CD14-positive monocyte (primary cell): ENCODE measurements around the gene PLXNA1. TPM values are rescaled to one million over a fixed set of nuclear protein-coding genes. Genes with fewer than 3 reads are reported as not detected.

Experiments used
- DNase-seq, 3 donors: peaks; one replicate each; pipeline ENCODE4 v3.0.0-alpha.2; 2011 to 2022
- H2AFZ ChIP-seq: 2 replicates; pipeline ENCODE4 v1.6.0; 2012; ENCODE audit warnings: mild to moderate bottlenecking, low read depth, low read length, inconsistent platforms; ENCODE audit not compliant: insufficient read depth, poor library complexity, severe bottlenecking
- H3K27ac ChIP-seq, 2 donors: 1 replicate in 1 of 2; 2 replicates in 1 of 2; pipeline ENCODE4 v1.5.1; 2012 to 2013; ENCODE audit warnings: low read length in 2 of 2, control low read depth in 1 of 2, inconsistent platforms in 1 of 2, low read depth in 1 of 2, mild to moderate bottlenecking in 1 of 2
- H3K27me3 ChIP-seq, 2 donors: one replicate each; pipeline versions ENCODE4 v1.6.0 to v1.6.1; 2011 to 2013; ENCODE audit warnings: low read length in 2 of 2; ENCODE audit not compliant: control insufficient read depth in 2 of 2, insufficient read depth in 2 of 2
- H3K36me3 ChIP-seq, 2 donors: replicated peaks in 1 of 2; 1 replicate in 1 of 2; 2 replicates in 1 of 2; pipeline versions ENCODE4 v1.5.1 to v1.6.1; 2012 to 2013; ENCODE audit warnings: low read length in 2 of 2, control low read depth in 1 of 2, inconsistent platforms in 1 of 2, mild to moderate bottlenecking in 1 of 2; ENCODE audit not compliant: insufficient read depth in 2 of 2, control insufficient read depth in 1 of 2
- H3K4me1 ChIP-seq, 2 donors: 1 replicate in 1 of 2; 2 replicates in 1 of 2; pipeline versions ENCODE4 v1.5.1 to v1.6.1; 2012 to 2013; ENCODE audit warnings: low read length in 2 of 2, control low read depth in 1 of 2, inconsistent platforms in 1 of 2, mild to moderate bottlenecking in 1 of 2, moderate library complexity in 1 of 2; ENCODE audit not compliant: insufficient read depth in 2 of 2, control insufficient read depth in 1 of 2
- H3K4me2 ChIP-seq: replicated peaks from 2 replicates; pipeline ENCODE3; 2012; ENCODE audit warnings: low read length, moderate library complexity, mild to moderate bottlenecking; ENCODE audit not compliant: poor library complexity, severe bottlenecking; ENCODE audit errors: extremely low read depth
- H3K4me3 ChIP-seq, 3 experiments: fragments of 200-600 bp in 1 of 3; sonication (generic) in 1 of 3; replicated peaks in 1 of 3; 1 replicate in 2 of 3; 2 replicates in 1 of 3; pipeline ENCODE4 v1.5.1; 2011 to 2013; ENCODE audit warnings: low read length in 3 of 3, mild to moderate bottlenecking in 3 of 3, control low read depth in 2 of 3, low read depth in 2 of 3, inconsistent platforms in 1 of 3, moderate library complexity in 1 of 3
- H3K79me2 ChIP-seq: 2 replicates; pipeline ENCODE4 v1.6.0; 2012; ENCODE audit warnings: mild to moderate bottlenecking, control low read depth, inconsistent platforms, low read length, moderate library complexity; ENCODE audit not compliant: insufficient read depth
- H3K9ac ChIP-seq: 2 replicates; pipeline ENCODE4 v1.6.0; 2017; ENCODE audit warnings: low read length, mild to moderate bottlenecking; ENCODE audit not compliant: insufficient read depth, poor library complexity, severe bottlenecking
- H3K9me3 ChIP-seq, 2 donors: replicated peaks in 1 of 2; 1 replicate in 1 of 2; 2 replicates in 1 of 2; pipeline versions ENCODE4 v1.5.1 to v1.6.1; 2012 to 2013; ENCODE audit warnings: low read length in 2 of 2, control low read depth in 1 of 2; ENCODE audit not compliant: control insufficient read depth in 1 of 2, insufficient read depth in 1 of 2
- H4K20me1 ChIP-seq: 2 replicates; pipeline ENCODE4 v1.6.0; 2012; ENCODE audit warnings: mild to moderate bottlenecking, low read length, control low read depth, moderate library complexity; ENCODE audit not compliant: insufficient read depth
- H3K27ac Mint-ChIP-seq, 7 donors: one replicate each; pipeline ENCODE4 v1.8.0; 2020; ENCODE audit warnings: mild to moderate bottlenecking in 7 of 7, mixed read lengths in 7 of 7, moderate library complexity in 6 of 7, inconsistent platforms in 2 of 7
- H3K27me3 Mint-ChIP-seq, 3 donors: one replicate each; pipeline ENCODE4 v1.8.0; 2021 to 2022; ENCODE audit warnings: low read depth in 3 of 3, mild to moderate bottlenecking in 3 of 3, mixed read lengths in 3 of 3, moderate library complexity in 3 of 3, inconsistent platforms in 1 of 3
- H3K36me3 Mint-ChIP-seq, 2 donors: one replicate each; pipeline ENCODE4 v1.8.0; 2020; ENCODE audit warnings: mixed read lengths in 2 of 2, inconsistent platforms in 1 of 2, mild to moderate bottlenecking in 1 of 2
- H3K4me1 Mint-ChIP-seq: one replicate; pipeline ENCODE4 v1.8.0; 2020; ENCODE audit warnings: mild to moderate bottlenecking, mixed read lengths
- H3K4me3 Mint-ChIP-seq, 2 donors: one replicate each; pipeline ENCODE4 v1.8.0; 2020; ENCODE audit warnings: mild to moderate bottlenecking in 2 of 2, mixed read lengths in 2 of 2, moderate library complexity in 1 of 2
- H3K9me3 Mint-ChIP-seq, 7 donors: one replicate each; pipeline ENCODE4 v1.8.0; 2020 to 2022; ENCODE audit warnings: mixed read lengths in 7 of 7, mild to moderate bottlenecking in 6 of 7, moderate library complexity in 6 of 7, inconsistent platforms in 2 of 7
- CTCF ChIP-seq: fragments of 200-600 bp; IDR thresholded peaks from one replicate; pipeline ENCODE4 v1.8.0; 2022; ENCODE audit warnings: antibody characterized with exemption, mild to moderate bottlenecking
- WGBS: methylation state at CpG from one replicate; pipeline ENCODE4 v1.1.5; 2013; ENCODE audit warnings: missing lambda C conversion rate; ENCODE audit not compliant: insufficient coverage; 5-methylcytosine and 5-hydroxymethylcytosine counted together
- intact Hi-C, 2 donors: fragments of 100-400 bp; cut with micrococcal nuclease; formaldehyde crosslinking; loops; one replicate each; pipeline versions ENCODE4 v1.15.0 to v1.15.1; 2023
- polyA plus RNA-seq, 3 donors: library from polyadenylated mRNA; depleted of rRNA in 1 of 3; unstranded in 2 of 3; stranded (reverse) in 1 of 3; fragments of 300-500 nt in 2 of 3; fragments of >200 nt in 1 of 3; fragmentation: Illumina TruSeq in 2 of 3; gene quantifications; 1 replicate in 2 of 3; 2 replicates in 1 of 3; pipeline ENCODE4 v1.2.3, GENCODE V29; 2012 to 2021

Gene PLXNA1
- polyA plus RNA-seq, 3 donors, result 2.7 TPM; not detected in 2

- no peak for TF ChIP-seq CTCF
- Histone ChIP-seq H4K20me1 (no peaks in the 10 kb centered on the region), H3K27me3 (peaks cover 0 to 33% of the 10 kb centered on the region in 2 donors), H2AFZ (no peak overlapping the region), H3K9ac (no peak overlapping the region), H3K4me3 (no peak overlapping the region), H3K27ac (no peak overlapping the region), H3K79me2 (no peaks in the 10 kb centered on the region), H3K4me2 (no peak overlapping the region), H3K4me1 (no peaks in the 10 kb centered on the region), H3K36me3 (no peaks in the 10 kb centered on the region), H3K9me3 (no peaks in the 10 kb centered on the region)
- WGBS, result 90% methylated on average over 14 of the region's 20 CpGs
- Mint-ChIP-seq H3K36me3 (no peaks in the 10 kb centered on the region), H3K9me3 (peaks cover 0 to 4% (median 0%) of the 10 kb centered on the region in 7 donors), H3K4me1 (no peaks in the 10 kb centered on the region), H3K27ac (no peak overlapping the region), H3K27me3 (peaks cover 10 to 59% (median 33%) of the 10 kb centered on the region in 3 donors), H3K4me3 (no peak overlapping the region)
- intact Hi-C loops, result no loop called here
- no peak for DNase-seq
Observed at GRCh38 chr3:126968391-126969390, 14.2 kb upstream of the PLXNA1 start.

DNA sequence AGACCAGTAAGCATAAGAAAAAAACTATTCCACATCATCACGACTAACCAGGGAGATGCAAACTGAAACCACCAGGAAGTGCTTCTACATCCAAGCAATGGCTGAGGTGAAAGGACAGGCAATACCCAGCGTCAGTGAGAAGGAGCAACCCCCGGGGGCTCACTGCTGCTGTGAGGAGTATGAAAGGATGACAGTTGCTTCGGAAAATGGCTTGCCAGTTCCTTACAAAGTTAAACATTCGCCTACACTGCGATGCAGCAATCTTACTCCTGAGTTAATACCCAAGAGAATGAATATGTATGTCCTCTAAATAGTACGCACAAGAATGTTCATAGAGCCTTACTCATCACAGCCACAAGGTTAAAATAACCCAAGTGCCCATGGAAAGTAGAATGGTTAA, 13.3 kb upstream of the PLXNA1 start:
- WGBS, result 100% methylated on average over 2 of the region's 7 CpGs
- peaks cover under 1 to 12% (median 6%) of the 10 kb centered on the region in 7 donors for H3K9me3 Mint-ChIP-seq
- DNase-seq, result no peak
- no peak overlapping the region for H3K4me3 Mint-ChIP-seq
- no peak overlapping the region for H3K4me2 ChIP-seq
- H3K4me1 ChIP-seq, result no peaks in the 10 kb centered on the region
- H3K9ac ChIP-seq, result no peak overlapping the region
- no peak for TF ChIP-seq CTCF
- no peaks in the 10 kb centered on the region for H3K36me3 Mint-ChIP-seq
- no peaks in the 10 kb centered on the region for H3K36me3 ChIP-seq
- H3K27me3 Mint-ChIP-seq, result peaks cover 11 to 58% (median 34%) of the 10 kb centered on the region in 3 donors
- H3K4me3 ChIP-seq, result no peak overlapping the region
- no peaks in the 10 kb centered on the region for H3K4me1 Mint-ChIP-seq
- H3K79me2 ChIP-seq, result no peaks in the 10 kb centered on the region
- peaks cover 0 to 3% of the 10 kb centered on the region in 2 donors for H3K9me3 ChIP-seq
- H2AFZ ChIP-seq, result no peak overlapping the region
- intact Hi-C loops, result no loop called here
- no peak overlapping the region for H3K27ac Mint-ChIP-seq
- peaks cover 0 to 40% of the 10 kb centered on the region in 2 donors for H3K27me3 ChIP-seq
- H3K27ac ChIP-seq, result no peak overlapping the region
- no peaks in the 10 kb centered on the region for H4K20me1 ChIP-seq
